GM12892 (cell line): Measurements from ENCODE around the gene OSBPL10.

Experiments used
- POLR2AphosphoS5 ChIP-seq: IDR thresholded peaks from 2 replicates; pipeline ENCODE4 v1.6.1; 2011; ENCODE audit warnings: low read depth, low read length, control low read depth
- TAF1 ChIP-seq: IDR thresholded peaks from 2 replicates; pipeline ENCODE4 v1.6.1; 2011; ENCODE audit warnings: low read depth, mild to moderate bottlenecking, control low read depth, low read length, borderline replicate concordance

GRCh38 chr3:31725568-31725967 lies 255.5 kb downstream of the OSBPL10 start:
- no peak for TF ChIP-seq POLR2AphosphoS5
- TF ChIP-seq TAF1, result no peak
